ENCODE data around the gene BACH1.

Gene BACH1

GRCh38 chr21:29305561-29305960 is 6.8 kb downstream of the BACH1 start:
- no peaks in the 10 kb centered on the region for H3K27me3 ChIP-seq (ENCODE audit: control insufficient read depth in 1 of 2, insufficient read depth in 2 of 2, low read length in 2 of 2)
- H3K36me3 ChIP-seq (ENCODE audit: insufficient read depth, low read length), result no peaks in the 10 kb centered on the region
- H3K27ac ChIP-seq (ENCODE audit: low read depth, low read length), result no peak overlapping the region
- H3K9me3 ChIP-seq (ENCODE audit: low read length), result no peaks in the 10 kb centered on the region
- H3K4me1 ChIP-seq (ENCODE audit: insufficient read depth, low read length), result peaks cover 80% of the 10 kb centered on the region
- no peak overlapping the region for H3K4me3 ChIP-seq (ENCODE audit: low read depth in 1 of 2, low read length in 2 of 2)
- H3K9ac ChIP-seq (ENCODE audit: low read length), result no peak overlapping the region

GRCh38 chr21:29306920-29307319 is 8.2 kb downstream of the BACH1 start:
- Histone ChIP-seq H3K9ac (ENCODE audit: low read length) (no peak overlapping the region), H3K9me3 (ENCODE audit: low read length) (no peaks in the 10 kb centered on the region), H3K4me1 (ENCODE audit: insufficient read depth, low read length) (peaks cover 67% of the 10 kb centered on the region), H3K27me3 (ENCODE audit: control insufficient read depth in 1 of 2, insufficient read depth in 2 of 2, low read length in 2 of 2) (no peaks in the 10 kb centered on the region), H3K4me3 (ENCODE audit: low read depth in 1 of 2, low read length in 2 of 2) (no peak overlapping the region), H3K27ac (ENCODE audit: low read depth, low read length) (no peak overlapping the region), H3K36me3 (ENCODE audit: insufficient read depth, low read length) (no peaks in the 10 kb centered on the region)

GRCh38 chr21:29307718-29308455 is 9.2 kb downstream of the BACH1 start:
- H3K9ac ChIP-seq (ENCODE audit: low read length), result no peak overlapping the region
- peaks cover 62% of the 10 kb centered on the region for H3K4me1 ChIP-seq (ENCODE audit: insufficient read depth, low read length)
- no peaks in the 10 kb centered on the region for H3K27me3 ChIP-seq (ENCODE audit: control insufficient read depth in 1 of 2, insufficient read depth in 2 of 2, low read length in 2 of 2)
- H3K36me3 ChIP-seq (ENCODE audit: insufficient read depth, low read length), result no peaks in the 10 kb centered on the region
- H3K27ac ChIP-seq (ENCODE audit: low read depth, low read length), result no peak overlapping the region
- H3K4me3 ChIP-seq (ENCODE audit: low read depth in 1 of 2, low read length in 2 of 2), result no peak overlapping the region
- no peaks in the 10 kb centered on the region for H3K9me3 ChIP-seq (ENCODE audit: low read length)

GRCh38 chr21:29308456-29308783 is 9.7 kb downstream of the BACH1 start:
- Histone ChIP-seq H3K36me3 (ENCODE audit: insufficient read depth, low read length) (no peaks in the 10 kb centered on the region), H3K27me3 (ENCODE audit: control insufficient read depth in 1 of 2, insufficient read depth in 2 of 2, low read length in 2 of 2) (no peaks in the 10 kb centered on the region), H3K4me3 (ENCODE audit: low read depth in 1 of 2, low read length in 2 of 2) (no peak overlapping the region), H3K27ac (ENCODE audit: low read depth, low read length) (no peak overlapping the region), H3K9ac (ENCODE audit: low read length) (no peak overlapping the region), H3K9me3 (ENCODE audit: low read length) (no peaks in the 10 kb centered on the region), H3K4me1 (ENCODE audit: insufficient read depth, low read length) (peaks cover 62% of the 10 kb centered on the region)

GRCh38 chr21:29309703-29310102 is 11.0 kb downstream of the BACH1 start:
- Histone ChIP-seq H3K4me3 (ENCODE audit: low read depth in 1 of 2, low read length in 2 of 2) (no peak overlapping the region), H3K9me3 (ENCODE audit: low read length) (no peaks in the 10 kb centered on the region), H3K4me1 (ENCODE audit: insufficient read depth, low read length) (peaks cover 64% of the 10 kb centered on the region), H3K9ac (ENCODE audit: low read length) (no peak overlapping the region), H3K27me3 (ENCODE audit: control insufficient read depth in 1 of 2, insufficient read depth in 2 of 2, low read length in 2 of 2) (no peaks in the 10 kb centered on the region), H3K27ac (ENCODE audit: low read depth, low read length) (no peak overlapping the region), H3K36me3 (ENCODE audit: insufficient read depth, low read length) (no peaks in the 10 kb centered on the region)

GRCh38 chr21:29311802-29312201 is 13.1 kb downstream of the BACH1 start:
- Histone ChIP-seq H3K9ac (ENCODE audit: low read length) (no peak overlapping the region), H3K9me3 (ENCODE audit: low read length) (no peaks in the 10 kb centered on the region), H3K36me3 (ENCODE audit: insufficient read depth, low read length) (no peaks in the 10 kb centered on the region), H3K4me1 (ENCODE audit: insufficient read depth, low read length) (peaks cover 62% of the 10 kb centered on the region), H3K27me3 (ENCODE audit: control insufficient read depth in 1 of 2, insufficient read depth in 2 of 2, low read length in 2 of 2) (no peaks in the 10 kb centered on the region), H3K4me3 (ENCODE audit: low read depth in 1 of 2, low read length in 2 of 2) (no peak overlapping the region), H3K27ac (ENCODE audit: low read depth, low read length) (no peak overlapping the region)

GRCh38 chr21:29312981-29313380 is 14.3 kb downstream of the BACH1 start:
- Histone ChIP-seq H3K4me1 (ENCODE audit: insufficient read depth, low read length) (peaks cover 62% of the 10 kb centered on the region), H3K27ac (ENCODE audit: low read depth, low read length) (no peak overlapping the region), H3K4me3 (ENCODE audit: low read depth in 1 of 2, low read length in 2 of 2) (no peak overlapping the region), H3K36me3 (ENCODE audit: insufficient read depth, low read length) (no peaks in the 10 kb centered on the region), H3K27me3 (ENCODE audit: control insufficient read depth in 1 of 2, insufficient read depth in 2 of 2, low read length in 2 of 2) (no peaks in the 10 kb centered on the region), H3K9ac (ENCODE audit: low read length) (no peak overlapping the region), H3K9me3 (ENCODE audit: low read length) (no peaks in the 10 kb centered on the region)

- H3K9me3 ChIP-seq (ENCODE audit: low read length), result no peaks in the 10 kb centered on the region
- no peaks in the 10 kb centered on the region for H3K36me3 ChIP-seq (ENCODE audit: insufficient read depth, low read length)
- H3K27me3 ChIP-seq (ENCODE audit: control insufficient read depth in 1 of 2, insufficient read depth in 2 of 2, low read length in 2 of 2), result no peaks in the 10 kb centered on the region
- no peak overlapping the region for H3K4me3 ChIP-seq (ENCODE audit: low read depth in 1 of 2, low read length in 2 of 2)
- no peak overlapping the region for H3K27ac ChIP-seq (ENCODE audit: low read depth, low read length)
- H3K4me1 ChIP-seq (ENCODE audit: insufficient read depth, low read length), result peaks cover 61% of the 10 kb centered on the region
- no peak overlapping the region for H3K9ac ChIP-seq (ENCODE audit: low read length)
These were observed 15.1 kb downstream of the BACH1 start for GRCh38 chr21:29313662-29314408.

GRCh38 chr21:29315131-29315749 is 16.5 kb downstream of the BACH1 start:
- Histone ChIP-seq H3K4me3 (ENCODE audit: low read depth in 1 of 2, low read length in 2 of 2) (no peak overlapping the region), H3K9me3 (ENCODE audit: low read length) (no peaks in the 10 kb centered on the region), H3K9ac (ENCODE audit: low read length) (no peak overlapping the region), H3K27ac (ENCODE audit: low read depth, low read length) (no peak overlapping the region), H3K36me3 (ENCODE audit: insufficient read depth, low read length) (no peaks in the 10 kb centered on the region), H3K4me1 (ENCODE audit: insufficient read depth, low read length) (peaks cover 65% of the 10 kb centered on the region), H3K27me3 (ENCODE audit: control insufficient read depth in 1 of 2, insufficient read depth in 2 of 2, low read length in 2 of 2) (no peaks in the 10 kb centered on the region)

GRCh38 chr21:29316029-29316742 is 17.5 kb downstream of the BACH1 start:
- no peaks in the 10 kb centered on the region for H3K27me3 ChIP-seq (ENCODE audit: control insufficient read depth in 1 of 2, insufficient read depth in 2 of 2, low read length in 2 of 2)
- H3K4me3 ChIP-seq (ENCODE audit: low read depth in 1 of 2, low read length in 2 of 2), result no peak overlapping the region
- no peak overlapping the region for H3K27ac ChIP-seq (ENCODE audit: low read depth, low read length)
- no peaks in the 10 kb centered on the region for H3K9me3 ChIP-seq (ENCODE audit: low read length)
- peaks cover 65% of the 10 kb centered on the region for H3K4me1 ChIP-seq (ENCODE audit: insufficient read depth, low read length)
- no peak overlapping the region for H3K9ac ChIP-seq (ENCODE audit: low read length)
- H3K36me3 ChIP-seq (ENCODE audit: insufficient read depth, low read length), result no peaks in the 10 kb centered on the region

- H3K4me3 ChIP-seq (ENCODE audit: low read depth in 1 of 2, low read length in 2 of 2), result no peak overlapping the region
- no peaks in the 10 kb centered on the region for H3K36me3 ChIP-seq (ENCODE audit: insufficient read depth, low read length)
- no peaks in the 10 kb centered on the region for H3K9me3 ChIP-seq (ENCODE audit: low read length)
- H3K4me1 ChIP-seq (ENCODE audit: insufficient read depth, low read length), result peaks cover 65% of the 10 kb centered on the region
- no peaks in the 10 kb centered on the region for H3K27me3 ChIP-seq (ENCODE audit: control insufficient read depth in 1 of 2, insufficient read depth in 2 of 2, low read length in 2 of 2)
- no peak overlapping the region for H3K9ac ChIP-seq (ENCODE audit: low read length)
- no peak overlapping the region for H3K27ac ChIP-seq (ENCODE audit: low read depth, low read length)
These were observed 18.1 kb downstream of the BACH1 start for GRCh38 chr21:29316806-29317205.

Measured in muscle layer of colon (tissue), 2 donors.